HCT116 (cell line): Measurements from ENCODE around the gene KAZN. TPM values are rescaled to one million over a fixed set of nuclear protein-coding genes. Genes with fewer than 3 reads are reported as not detected.

Experiments
- ATAC-seq: fragments of 200-7000 bp; cut with Tn5 transposase; 2 replicates; pipeline ENCODE4 v1.9.1; 2020; ENCODE audit warnings: mild to moderate bottlenecking, moderate library complexity
- BruUV-seq: library from RNA; stranded (reverse); fragments of 400-500 nt; replicated peaks from 2 replicates; lab custom pipeline; 2021; lab: Mats Ljungman, UMichigan
- CTCF ChIA-PET: fragments of 300-600 bp; sonication (Branson Sonifier 250); formaldehyde crosslinking; loops from one replicate; lab custom pipeline; 2021; ENCODE audit warnings: antibody characterized with exemption; lab: Charles Lee
- POLR2A ChIA-PET: fragments of 300-600, 350-600 bp; sonication (Branson Sonifier 250); formaldehyde crosslinking; loops from one replicate; lab custom pipeline; 2021; ENCODE audit warnings: antibody characterized with exemption; lab: Charles Lee
- RAD21 ChIA-PET, 2 experiments: fragments of 300-600 bp; sonication (Branson Sonifier 250); formaldehyde crosslinking; loops; one replicate each; lab custom pipeline; 2023; ENCODE audit warnings: low total read pairs in 2 of 2; ENCODE audit not compliant: uncharacterized antibody in 2 of 2, unreplicated experiment in 2 of 2, low non-redundant PET in 1 of 2; lab: Charles Lee
- DNase-seq: peaks from one replicate; pipeline ENCODE4 v3.0.0-alpha.2; 2010; ENCODE audit warnings: low read depth, low spot score
- H2AFZ ChIP-seq: fragments of 200-600 bp; shearing (Covaris generic), sonication (generic); 2 replicates; pipeline ENCODE4 v1.6.1; 2017; ENCODE audit warnings: low read depth, mixed run types, mixed read lengths, antibody characterized with exemption, low read length; ENCODE audit not compliant: poor library complexity, severe bottlenecking
- H3K27ac ChIP-seq: 2 replicates; pipeline ENCODE4 v1.5.1; 2012; ENCODE audit warnings: low read depth, low read length
- H3K27me3 ChIP-seq: fragments of 200-600 bp; sonication (generic); 2 replicates; pipeline ENCODE4 v1.6.1; 2016; ENCODE audit warnings: mixed run types, low read length, mixed read lengths; ENCODE audit not compliant: insufficient read depth
- H3K36me3 ChIP-seq, 2 experiments: fragments of 200-500 bp in 1 of 2; fragments of 200-600 bp in 1 of 2; sonication (Bioruptor generic) in 1 of 2; sonication (generic) in 1 of 2; 2 replicates each; pipeline versions ENCODE4 v1.5.1 to v1.6.1; 2014 to 2016; ENCODE audit warnings: low read length in 2 of 2, inconsistent platforms in 1 of 2, mixed read lengths in 1 of 2, mixed run types in 1 of 2; ENCODE audit not compliant: insufficient read depth in 2 of 2, control insufficient read depth in 1 of 2
- H3K4me1 ChIP-seq, 2 experiments: fragments of 200-600 bp in 1 of 2; sonication (generic) in 1 of 2; 2 replicates each; pipeline versions ENCODE4 v1.5.1 to v1.6.1; 2012 to 2017; ENCODE audit warnings: low read length in 2 of 2, inconsistent platforms in 1 of 2, mild to moderate bottlenecking in 1 of 2, mixed read lengths in 1 of 2, mixed run types in 1 of 2, moderate library complexity in 1 of 2; ENCODE audit not compliant: insufficient read depth in 2 of 2, control insufficient read depth in 1 of 2
- H3K4me2 ChIP-seq: fragments of 200-600 bp; sonication (generic); 2 replicates; pipeline ENCODE4 v1.6.1; 2017; ENCODE audit warnings: mixed run types, low read length, mixed read lengths
- H3K4me3 ChIP-seq, 2 experiments: fragments of 200-600 bp in 1 of 2; sonication (generic) in 1 of 2; replicated peaks in 1 of 2; 2 replicates each; pipeline ENCODE4 v1.5.1; 2011 to 2016; ENCODE audit warnings: low read length in 2 of 2, control low read depth in 1 of 2, low read depth in 1 of 2, mild to moderate bottlenecking in 1 of 2, mixed read lengths in 1 of 2, mixed run types in 1 of 2
- H3K79me2 ChIP-seq: fragments of 200-600 bp; sonication (generic); 2 replicates; pipeline ENCODE4 v1.6.1; 2017; ENCODE audit warnings: mild to moderate bottlenecking, mixed run types, low read length, moderate library complexity, mixed read lengths; ENCODE audit not compliant: insufficient read depth
- H3K9ac ChIP-seq: fragments of 200-600 bp; sonication (generic); 2 replicates; pipeline ENCODE4 v1.6.1; 2016; ENCODE audit warnings: low read length, mixed read lengths
- H3K9me2 ChIP-seq: fragments of 200-600 bp; sonication (generic), shearing (Covaris generic); 2 replicates; pipeline ENCODE4 v1.6.1; 2017; ENCODE audit warnings: mixed run types, mild to moderate bottlenecking, moderate library complexity; ENCODE audit not compliant: insufficient read depth
- H3K9me3 ChIP-seq, 2 experiments: fragments of 200-500 bp in 1 of 2; fragments of 200-600 bp in 1 of 2; sonication (Bioruptor generic) in 1 of 2; sonication (generic) in 1 of 2; 2 replicates each; pipeline ENCODE4 v1.6.1; 2014 to 2017; ENCODE audit warnings: low read length in 2 of 2, mixed read lengths in 2 of 2, inconsistent platforms in 1 of 2, low read depth in 1 of 2, mild to moderate bottlenecking in 1 of 2, mixed run types in 1 of 2, moderate library complexity in 1 of 2; ENCODE audit not compliant: control insufficient read depth in 1 of 2, insufficient read depth in 1 of 2
- H4K20me1 ChIP-seq: fragments of 200-600 bp; sonication (generic), shearing (Covaris generic); 2 replicates; pipeline ENCODE4 v1.6.1; 2017; ENCODE audit warnings: mixed run types, mild to moderate bottlenecking, moderate library complexity; ENCODE audit not compliant: insufficient read depth
- EGR1 ChIP-seq: IDR thresholded peaks from 2 replicates; pipeline ENCODE4 v1.6.1; 2012; ENCODE audit warnings: low read depth
- EZH2 ChIP-seq: fragments of 200-600 bp; sonication (generic); IDR thresholded peaks from 2 replicates; pipeline ENCODE4 v1.6.1; 2017; ENCODE audit warnings: antibody characterized with exemption, mixed run types
- FOSL1 ChIP-seq: IDR thresholded peaks from 2 replicates; pipeline ENCODE4 v1.6.1; 2012; ENCODE audit warnings: low read depth
- JUND ChIP-seq: IDR thresholded peaks from 2 replicates; pipeline ENCODE4 v1.6.1; 2012
- POLR2A ChIP-seq: IDR thresholded peaks from 2 replicates; pipeline ENCODE4 v1.7.0; 2011; ENCODE audit warnings: borderline replicate concordance; ENCODE audit not compliant: insufficient read depth, insufficient read length; ENCODE audit errors: extremely low read depth
- RAD21 ChIP-seq: IDR thresholded peaks from 2 replicates; pipeline ENCODE4 v1.6.1; 2012; ENCODE audit warnings: low read depth, mild to moderate bottlenecking
- SRF ChIP-seq: IDR thresholded peaks from 2 replicates; pipeline ENCODE4 v1.6.1; 2012; ENCODE audit warnings: low read depth
- TCF7L2 ChIP-seq: IDR thresholded peaks from 2 replicates; pipeline ENCODE4 v1.7.0; 2011; ENCODE audit warnings: borderline replicate concordance, inconsistent platforms; ENCODE audit not compliant: insufficient read depth, insufficient read length; ENCODE audit errors: extremely low read depth
- YY1 ChIP-seq: IDR thresholded peaks from 2 replicates; pipeline ENCODE4 v1.6.1; 2011; ENCODE audit warnings: low read length, low read depth, moderate library complexity, mild to moderate bottlenecking; ENCODE audit not compliant: insufficient replicate concordance; ENCODE audit errors: extremely low read depth
- ZNF274 ChIP-seq: fragments of 200-500 bp; sonication (Bioruptor generic); IDR thresholded peaks from 2 replicates; pipeline ENCODE4 v1.6.1; 2014; ENCODE audit warnings: mild to moderate bottlenecking, low read depth, low read length, inconsistent platforms
- intact Hi-C: fragments of 100-400 bp; cut with micrococcal nuclease; formaldehyde crosslinking; loops from 2 replicates; pipeline ENCODE4 v1.10.0; 2022
- total RNA-seq: library from RNA; stranded (reverse); gene quantifications from one replicate; pipeline ENCODE4 v1.2.1, GENCODE V29; 2021; ENCODE audit not compliant: unreplicated experiment
- TF ChIP-seq, protein P1 (sequence below): IDR thresholded peaks from 2 replicates; pipeline ENCODE4 v1.6.1; 2011; ENCODE audit warnings: mild to moderate bottlenecking, low read length, moderate library complexity; ENCODE audit not compliant: insufficient replicate concordance; ENCODE audit errors: extremely low read depth
- TF ChIP-seq, protein P2 (sequence below): IDR thresholded peaks from 2 replicates; pipeline ENCODE4 v1.6.1; 2012
- TF ChIP-seq, protein P3 (sequence below): IDR thresholded peaks from 2 replicates; pipeline ENCODE4 v1.6.1; 2012
- TF ChIP-seq, protein P4 (sequence below): IDR thresholded peaks from 2 replicates; pipeline ENCODE4 v1.6.1; 2012; ENCODE audit warnings: low read depth

Gene KAZN
- total RNA-seq, 1 experiment from 2014 or later: 13.4 TPM

DNA sequence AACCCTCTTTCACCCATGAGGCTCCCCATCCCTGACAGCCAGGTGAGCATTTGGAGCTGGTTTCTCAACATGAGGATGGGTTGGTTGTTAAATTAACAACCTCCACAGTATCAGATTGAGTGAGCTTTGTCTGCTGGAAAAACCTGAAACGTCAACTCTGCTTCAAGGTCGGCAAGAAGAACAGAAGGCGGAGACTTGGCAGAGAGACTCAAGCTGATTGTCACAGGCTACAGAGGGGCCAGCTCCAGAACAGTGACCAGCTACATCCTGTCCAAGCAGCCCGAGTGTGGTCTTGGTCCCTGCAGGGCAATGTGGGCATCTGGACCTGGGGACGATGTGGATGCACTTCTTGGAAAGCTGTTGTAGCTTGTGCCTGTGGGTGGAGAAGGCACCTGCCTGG is 518.5 kb downstream of the KAZN start:
- ChIA-PET RAD21 (no interaction called here), CTCF (interaction anchor here (1.1 kb wide), 1 partner anchor 12 kb away, joined by 3 read pairs; no protein-coding TSS in a partner anchor), POLR2A (no interaction called here)
- no peak for TF ChIP-seq YY1
- Histone ChIP-seq H3K36me3 (no peaks in the 10 kb centered on the region), H4K20me1 (no peaks in the 10 kb centered on the region), H3K4me2 (no peak overlapping the region), H3K4me1 (no peaks in the 10 kb centered on the region), H3K27me3 (no peaks in the 10 kb centered on the region), H3K9ac (no peak overlapping the region), H2AFZ (no peak overlapping the region), H3K9me3 (no peaks in the 10 kb centered on the region), H3K4me3 (no peak overlapping the region), H3K27ac (no peak overlapping the region), H3K79me2 (no peaks in the 10 kb centered on the region), H3K9me2 (no peaks in the 10 kb centered on the region)
- DNase-seq (no peak), ATAC-seq (no peak)
- no TSS peak for BruUV-seq
- intact Hi-C loops: no loop called here

DNA sequence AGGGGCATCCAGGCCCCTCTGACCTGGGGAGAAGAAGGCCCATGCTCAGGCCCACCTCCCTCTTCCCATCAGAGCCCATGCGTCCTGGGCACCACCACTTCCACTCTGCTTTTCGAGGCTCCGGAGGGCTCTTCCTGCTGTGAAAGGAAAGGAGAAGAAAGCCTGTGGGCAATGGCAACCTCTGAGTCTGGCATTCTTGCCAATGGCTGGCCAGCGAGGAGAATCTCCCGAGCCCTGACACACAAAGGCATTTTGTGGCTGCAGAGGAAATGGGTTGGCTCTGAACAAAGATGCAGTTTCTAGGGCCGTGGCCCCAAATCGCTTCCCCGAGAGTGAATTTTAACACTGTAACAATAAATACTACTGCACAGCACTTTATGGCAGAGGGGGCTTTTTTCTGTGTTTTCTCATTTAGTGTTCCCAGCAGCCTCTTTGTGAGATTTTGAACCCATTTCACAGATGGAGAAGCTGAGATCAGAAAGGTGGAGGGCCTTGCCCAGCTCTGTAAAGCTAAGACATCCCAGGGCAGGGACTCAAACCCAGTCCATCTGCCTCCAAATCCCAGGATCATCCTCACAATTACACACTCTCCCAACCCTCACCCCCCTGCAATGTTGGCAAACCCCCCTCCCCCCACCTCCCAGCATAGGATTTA is 519.3 kb downstream of the KAZN start:
- H2AFZ ChIP-seq: no peak overlapping the region
- H3K9me3 ChIP-seq: no peaks in the 10 kb centered on the region
- H3K27me3 ChIP-seq: no peaks in the 10 kb centered on the region
- CTCF ChIA-PET: interaction anchor here (1.1 kb wide), 1 partner anchor 11 kb away, joined by 3 read pairs; no protein-coding TSS in a partner anchor
- no TSS peak for BruUV-seq
- no peaks in the 10 kb centered on the region for H3K9me2 ChIP-seq
- H3K36me3 ChIP-seq: no peaks in the 10 kb centered on the region
- ATAC-seq (no peak), DNase-seq (no peak)
- H4K20me1 ChIP-seq: no peaks in the 10 kb centered on the region
- H3K4me1 ChIP-seq: no peaks in the 10 kb centered on the region
- H3K4me2 ChIP-seq: no peak overlapping the region
- RAD21 ChIA-PET: no interaction called here
- no peaks in the 10 kb centered on the region for H3K79me2 ChIP-seq
- H3K9ac ChIP-seq: no peak overlapping the region
- no peak overlapping the region for H3K27ac ChIP-seq
- intact Hi-C loops: no loop called here
- no peak overlapping the region for H3K4me3 ChIP-seq
- POLR2A ChIA-PET: no interaction called here
- TF ChIP-seq EGR1 (no peak), FOSL1 (no peak), YY1 (no peak), ZNF274 (no peak), TCF7L2 (no peak), JUND (no peak), SRF (no peak), EZH2 (no peak), RAD21 (no peak), POLR2A (no peak)
- TF ChIP-seq, protein P1, sequence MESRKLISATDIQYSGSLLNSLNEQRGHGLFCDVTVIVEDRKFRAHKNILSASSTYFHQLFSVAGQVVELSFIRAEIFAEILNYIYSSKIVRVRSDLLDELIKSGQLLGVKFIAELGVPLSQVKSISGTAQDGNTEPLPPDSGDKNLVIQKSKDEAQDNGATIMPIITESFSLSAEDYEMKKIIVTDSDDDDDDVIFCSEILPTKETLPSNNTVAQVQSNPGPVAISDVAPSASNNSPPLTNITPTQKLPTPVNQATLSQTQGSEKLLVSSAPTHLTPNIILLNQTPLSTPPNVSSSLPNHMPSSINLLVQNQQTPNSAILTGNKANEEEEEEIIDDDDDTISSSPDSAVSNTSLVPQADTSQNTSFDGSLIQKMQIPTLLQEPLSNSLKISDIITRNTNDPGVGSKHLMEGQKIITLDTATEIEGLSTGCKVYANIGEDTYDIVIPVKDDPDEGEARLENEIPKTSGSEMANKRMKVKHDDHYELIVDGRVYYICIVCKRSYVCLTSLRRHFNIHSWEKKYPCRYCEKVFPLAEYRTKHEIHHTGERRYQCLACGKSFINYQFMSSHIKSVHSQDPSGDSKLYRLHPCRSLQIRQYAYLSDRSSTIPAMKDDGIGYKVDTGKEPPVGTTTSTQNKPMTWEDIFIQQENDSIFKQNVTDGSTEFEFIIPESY: no peak
- TF ChIP-seq, protein P2, sequence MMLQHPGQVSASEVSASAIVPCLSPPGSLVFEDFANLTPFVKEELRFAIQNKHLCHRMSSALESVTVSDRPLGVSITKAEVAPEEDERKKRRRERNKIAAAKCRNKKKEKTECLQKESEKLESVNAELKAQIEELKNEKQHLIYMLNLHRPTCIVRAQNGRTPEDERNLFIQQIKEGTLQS: no peak
- TF ChIP-seq, protein P3, sequence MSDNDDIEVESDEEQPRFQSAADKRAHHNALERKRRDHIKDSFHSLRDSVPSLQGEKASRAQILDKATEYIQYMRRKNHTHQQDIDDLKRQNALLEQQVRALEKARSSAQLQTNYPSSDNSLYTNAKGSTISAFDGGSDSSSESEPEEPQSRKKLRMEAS: no peak
- TF ChIP-seq, protein P4, sequence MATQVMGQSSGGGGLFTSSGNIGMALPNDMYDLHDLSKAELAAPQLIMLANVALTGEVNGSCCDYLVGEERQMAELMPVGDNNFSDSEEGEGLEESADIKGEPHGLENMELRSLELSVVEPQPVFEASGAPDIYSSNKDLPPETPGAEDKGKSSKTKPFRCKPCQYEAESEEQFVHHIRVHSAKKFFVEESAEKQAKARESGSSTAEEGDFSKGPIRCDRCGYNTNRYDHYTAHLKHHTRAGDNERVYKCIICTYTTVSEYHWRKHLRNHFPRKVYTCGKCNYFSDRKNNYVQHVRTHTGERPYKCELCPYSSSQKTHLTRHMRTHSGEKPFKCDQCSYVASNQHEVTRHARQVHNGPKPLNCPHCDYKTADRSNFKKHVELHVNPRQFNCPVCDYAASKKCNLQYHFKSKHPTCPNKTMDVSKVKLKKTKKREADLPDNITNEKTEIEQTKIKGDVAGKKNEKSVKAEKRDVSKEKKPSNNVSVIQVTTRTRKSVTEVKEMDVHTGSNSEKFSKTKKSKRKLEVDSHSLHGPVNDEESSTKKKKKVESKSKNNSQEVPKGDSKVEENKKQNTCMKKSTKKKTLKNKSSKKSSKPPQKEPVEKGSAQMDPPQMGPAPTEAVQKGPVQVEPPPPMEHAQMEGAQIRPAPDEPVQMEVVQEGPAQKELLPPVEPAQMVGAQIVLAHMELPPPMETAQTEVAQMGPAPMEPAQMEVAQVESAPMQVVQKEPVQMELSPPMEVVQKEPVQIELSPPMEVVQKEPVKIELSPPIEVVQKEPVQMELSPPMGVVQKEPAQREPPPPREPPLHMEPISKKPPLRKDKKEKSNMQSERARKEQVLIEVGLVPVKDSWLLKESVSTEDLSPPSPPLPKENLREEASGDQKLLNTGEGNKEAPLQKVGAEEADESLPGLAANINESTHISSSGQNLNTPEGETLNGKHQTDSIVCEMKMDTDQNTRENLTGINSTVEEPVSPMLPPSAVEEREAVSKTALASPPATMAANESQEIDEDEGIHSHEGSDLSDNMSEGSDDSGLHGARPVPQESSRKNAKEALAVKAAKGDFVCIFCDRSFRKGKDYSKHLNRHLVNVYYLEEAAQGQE: no peak
